Measurements from ENCODE around the gene GDI1.
"Not testable (repeated sequence)": the region's sequence is repeated elsewhere in the genome, so short reads cannot be mapped to it uniquely, and the experiment has no call there.

GDI1 gene

GRCh38 chrX:154397888-154398667, 38.9 kb upstream of the GDI1 start, which contains the start of gene RPL10:
Gene RPL10, plus strand, starts transcription at chrX:154398377. Its CDS starts 143 bp downstream, at chrX:154398520.
- no peaks in the 10 kb centered on the region for H3K4me1 ChIP-seq
- H3K36me3 ChIP-seq (ENCODE audit: control insufficient read depth, insufficient read depth, low read length): no peaks in the 10 kb centered on the region
- H2AFZ ChIP-seq: peak within 1 kb of the TSS; percentile 84
- H3K27me3 ChIP-seq (ENCODE audit: control insufficient read depth, insufficient read depth, low read length): no peaks in the 10 kb centered on the region
- H3K9me3 ChIP-seq (ENCODE audit: control insufficient read depth, low read length): no peaks in the 10 kb centered on the region
- H3K27ac ChIP-seq: peak within 1 kb of the TSS; percentile 100
- peak within 1 kb of the TSS; percentile 97 for H3K4me3 ChIP-seq (ENCODE audit: low read depth, low read length)
- peak within 1 kb of the TSS; percentile 95 for H3K9ac ChIP-seq
- peak within 1 kb of the TSS; percentile 83 for H3K4me2 ChIP-seq (ENCODE audit: low read length)
- TF ChIP-seq CTCF (IDR thresholded peaks at IDR 0.05): no peak
- no peaks in the 10 kb centered on the region for H3K79me2 ChIP-seq

GRCh38 chrX:154398668-154399526, 38.1 kb upstream of the GDI1 start:
- Histone ChIP-seq H3K27ac (peak overlapping the region; percentile 100), H3K36me3 (ENCODE audit: control insufficient read depth, insufficient read depth, low read length) (no peaks in the 10 kb centered on the region), H2AFZ (peak overlapping the region; percentile 56), H3K27me3 (ENCODE audit: control insufficient read depth, insufficient read depth, low read length) (no peaks in the 10 kb centered on the region), H3K79me2 (no peaks in the 10 kb centered on the region), H3K9me3 (ENCODE audit: control insufficient read depth, low read length) (no peaks in the 10 kb centered on the region), H3K9ac (peak overlapping the region; percentile 95), H3K4me2 (ENCODE audit: low read length) (peak overlapping the region; percentile 79), H3K4me3 (ENCODE audit: low read depth, low read length) (peak overlapping the region; percentile 97), H3K4me1 (no peaks in the 10 kb centered on the region)
- peak; percentile 91 for TF ChIP-seq CTCF (IDR thresholded peaks at IDR 0.05)

GRCh38 chrX:154399527-154400368, 37.2 kb upstream of the GDI1 start:
- Histone ChIP-seq H2AFZ (no peak overlapping the region), H3K4me2 (ENCODE audit: low read length) (peak overlapping the region; percentile 79), H3K9ac (no peak overlapping the region), H3K9me3 (ENCODE audit: control insufficient read depth, low read length) (no peaks in the 10 kb centered on the region), H3K4me3 (ENCODE audit: low read depth, low read length) (peak overlapping the region; percentile 97), H3K36me3 (ENCODE audit: control insufficient read depth, insufficient read depth, low read length) (no peaks in the 10 kb centered on the region), H3K79me2 (no peaks in the 10 kb centered on the region), H3K27ac (peak overlapping the region; percentile 100), H3K4me1 (no peaks in the 10 kb centered on the region), H3K27me3 (ENCODE audit: control insufficient read depth, insufficient read depth, low read length) (no peaks in the 10 kb centered on the region)
- TF ChIP-seq CTCF (IDR thresholded peaks at IDR 0.05): no peak

GRCh38 chrX:154400369-154400817, 36.6 kb upstream of the GDI1 start:
- not testable (repeated sequence) for H2AFZ ChIP-seq; H3K9ac ChIP-seq; H3K36me3 ChIP-seq (ENCODE audit: control insufficient read depth, insufficient read depth, low read length); H3K27ac ChIP-seq; H3K9me3 ChIP-seq (ENCODE audit: control insufficient read depth, low read length); H3K27me3 ChIP-seq (ENCODE audit: control insufficient read depth, insufficient read depth, low read length); H3K79me2 ChIP-seq; H3K4me2 ChIP-seq (ENCODE audit: low read length); H3K4me1 ChIP-seq; H3K4me3 ChIP-seq (ENCODE audit: low read depth, low read length)
